Activated T-cell treated with anti-CD3 and anti-CD28 coated beads, Interleukin-2, amount 50 U/mL, for 4 hours (primary cell): ENCODE results near the gene C13orf42. TPM values are rescaled to one million over a fixed set of nuclear protein-coding genes. Genes with fewer than 3 reads are reported as not detected.

ENCODE experiments used
- ATAC-seq, 2 donors: fragments of 200-7000 bp; cut with Tn5 transposase; one replicate each; pipeline ENCODE4 v1.10.0; 2021
- DNase-seq: peaks from one replicate; pipeline ENCODE4 v3.0.0-alpha.2; 2020
- H3K27me3 Mint-ChIP-seq: one replicate; pipeline ENCODE4 v1.8.0; 2021; ENCODE audit warnings: low read depth, mixed read lengths
- H3K36me3 Mint-ChIP-seq: one replicate; pipeline ENCODE4 v1.8.0; 2022; ENCODE audit warnings: mixed read lengths; ENCODE audit not compliant: insufficient read depth
- H3K4me1 Mint-ChIP-seq: one replicate; pipeline ENCODE4 v1.8.0; 2021; ENCODE audit warnings: low read depth, mixed read lengths
- H3K4me3 Mint-ChIP-seq: one replicate; pipeline ENCODE4 v1.8.0; 2021; ENCODE audit warnings: mild to moderate bottlenecking, moderate library complexity, mixed read lengths
- H3K9me3 Mint-ChIP-seq: one replicate; pipeline ENCODE4 v1.8.0; 2021; ENCODE audit warnings: mixed read lengths
- total RNA-seq, 3 donors: library from RNA; stranded (reverse); gene quantifications; one replicate each; pipeline ENCODE4 v1.2.1, GENCODE V29; 2021

Gene C13orf42
- total RNA-seq, 3 donors from 2014 or later: not detected

- Mint-ChIP-seq H3K36me3 (no peaks in the 10 kb centered on the region), H3K27me3 (peaks cover 4% of the 10 kb centered on the region), H3K9me3 (no peaks in the 10 kb centered on the region), H3K4me3 (no peak overlapping the region), H3K4me1 (no peaks in the 10 kb centered on the region)
- ATAC-seq (no peak), DNase-seq (no peak)
Observed at GRCh38 chr13:51041710-51042109, 69.4 kb downstream of the C13orf42 start.

GRCh38 chr13:51041126-51041525 is 69.9 kb downstream of the C13orf42 start:
- Mint-ChIP-seq H3K4me1 (no peaks in the 10 kb centered on the region), H3K36me3 (no peaks in the 10 kb centered on the region), H3K4me3 (no peak overlapping the region), H3K9me3 (no peaks in the 10 kb centered on the region), H3K27me3 (peaks cover 4% of the 10 kb centered on the region)
- ATAC-seq (no peak), DNase-seq (no peak)

GRCh38 chr13:51040431-51040830 is 70.6 kb downstream of the C13orf42 start:
- no peaks in the 10 kb centered on the region for H3K9me3 Mint-ChIP-seq
- ATAC-seq (no peak), DNase-seq (no peak)
- no peaks in the 10 kb centered on the region for H3K36me3 Mint-ChIP-seq
- peaks cover 5% of the 10 kb centered on the region for H3K27me3 Mint-ChIP-seq
- no peak overlapping the region for H3K4me3 Mint-ChIP-seq
- no peaks in the 10 kb centered on the region for H3K4me1 Mint-ChIP-seq

GRCh38 chr13:51036418-51036817 is 74.7 kb downstream of the C13orf42 start:
- no peaks in the 10 kb centered on the region for H3K4me1 Mint-ChIP-seq
- H3K27me3 Mint-ChIP-seq: peaks cover 5% of the 10 kb centered on the region
- no peak overlapping the region for H3K4me3 Mint-ChIP-seq
- H3K9me3 Mint-ChIP-seq: no peaks in the 10 kb centered on the region
- DNase-seq (no peak), ATAC-seq (no peak)
- no peaks in the 10 kb centered on the region for H3K36me3 Mint-ChIP-seq

GRCh38 chr13:51035978-51036377 is 75.1 kb downstream of the C13orf42 start:
- H3K36me3 Mint-ChIP-seq: no peaks in the 10 kb centered on the region
- no peaks in the 10 kb centered on the region for H3K4me1 Mint-ChIP-seq
- DNase-seq (no peak), ATAC-seq (no peak)
- H3K4me3 Mint-ChIP-seq: no peak overlapping the region
- H3K27me3 Mint-ChIP-seq: peaks cover 5% of the 10 kb centered on the region
- no peaks in the 10 kb centered on the region for H3K9me3 Mint-ChIP-seq

- H3K36me3 Mint-ChIP-seq: no peaks in the 10 kb centered on the region
- DNase-seq (no peak), ATAC-seq (no peak)
- no peak overlapping the region for H3K4me3 Mint-ChIP-seq
- no peaks in the 10 kb centered on the region for H3K4me1 Mint-ChIP-seq
- H3K27me3 Mint-ChIP-seq: peaks cover 5% of the 10 kb centered on the region
- H3K9me3 Mint-ChIP-seq: no peaks in the 10 kb centered on the region
Observed at GRCh38 chr13:51035469-51035868, 75.6 kb downstream of the C13orf42 start.

- ATAC-seq (no peak), DNase-seq (no peak)
- Mint-ChIP-seq H3K4me1 (no peaks in the 10 kb centered on the region), H3K4me3 (no peak overlapping the region), H3K36me3 (no peaks in the 10 kb centered on the region), H3K9me3 (no peaks in the 10 kb centered on the region), H3K27me3 (peaks cover 2% of the 10 kb centered on the region)
Observed at GRCh38 chr13:51034906-51035305, 76.2 kb downstream of the C13orf42 start.

- no peak for ATAC-seq
- no peaks in the 10 kb centered on the region for H3K4me1 Mint-ChIP-seq
- peaks cover 2% of the 10 kb centered on the region for H3K27me3 Mint-ChIP-seq
Observed at GRCh38 chr13:51033421-51034185, 77.5 kb downstream of the C13orf42 start.

GRCh38 chr13:51032831-51033230 is 78.2 kb downstream of the C13orf42 start:
- Mint-ChIP-seq H3K9me3 (no peaks in the 10 kb centered on the region), H3K4me1 (no peaks in the 10 kb centered on the region), H3K36me3 (no peaks in the 10 kb centered on the region), H3K27me3 (peaks cover 2% of the 10 kb centered on the region), H3K4me3 (no peak overlapping the region)
- no peak for DNase-seq
- no peak for ATAC-seq

More at GRCh38 chr13:51033421-51034185, 77.5 kb downstream of the C13orf42 start:
- no peak for DNase-seq
- H3K4me3 Mint-ChIP-seq: no peak overlapping the region
- H3K9me3 Mint-ChIP-seq: no peaks in the 10 kb centered on the region
- H3K36me3 Mint-ChIP-seq: no peaks in the 10 kb centered on the region

Other genes with a start within 250 kb of the C13orf42 start
- 10 to 100 TPM; 52.3 to 55.4 (median 53.4) TPM for gene RNASEH2B, start 201.5 kb downstream of the C13orf42 start, total RNA-seq
- under 1 TPM; 0.13 to 0.21 (median 0.14) TPM for gene FAM124A, start 111.1 kb upstream of the C13orf42 start, total RNA-seq
- not detected for gene SERPINE3, start 228.4 kb upstream of the C13orf42 start, total RNA-seq